Left lung (tissue), 10 donors: Measurements from ENCODE around the gene CHSY3. TPM values are rescaled to one million over a fixed set of nuclear protein-coding genes. Genes with fewer than 3 reads are reported as not detected.

Experiments
- ATAC-seq: fragments of 200-7000 bp; cut with Tn5 transposase; one replicate; pipeline ENCODE4 v1.9.1; 2020; ENCODE audit warnings: moderate library complexity
- DNase-seq, 4 donors: peaks; one replicate each; pipeline ENCODE4 v3.0.0-alpha.2; 2013 to 2020
- H3K27ac ChIP-seq, 2 donors: fragments of 200-600 bp; sonication (generic) in 1 of 2; one replicate each; pipeline versions ENCODE4 v1.5.0 to v1.8.0; 2020 to 2021
- H3K27me3 ChIP-seq, 2 donors: fragments of 200-600 bp; sonication (generic) in 1 of 2; one replicate each; pipeline versions ENCODE4 v1.5.0 to v1.8.0; 2020 to 2021
- H3K36me3 ChIP-seq, 2 donors: fragments of 200-600 bp; sonication (generic) in 1 of 2; one replicate each; pipeline versions ENCODE4 v1.5.0 to v1.8.0; 2020 to 2021
- H3K4me1 ChIP-seq, 2 donors: fragments of 200-600 bp; one replicate each; pipeline ENCODE4 v1.8.0; 2021
- H3K4me3 ChIP-seq, 2 donors: fragments of 200-600 bp; sonication (generic) in 1 of 2; one replicate each; pipeline versions ENCODE4 v1.5.0 to v1.8.0; 2020 to 2021; ENCODE audit warnings: mild to moderate bottlenecking in 1 of 2
- H3K9me3 ChIP-seq, 2 donors: fragments of 200-600 bp; sonication (generic) in 1 of 2; one replicate each; pipeline versions ENCODE4 v1.5.0 to v1.8.0; 2020 to 2021
- intact Hi-C, 2 donors: fragments of 100-400 bp; cut with DNase I; formaldehyde crosslinking; loops; one replicate each; pipeline versions ENCODE4 v1.11.2 to v1.14.2; 2022
- polyA plus RNA-seq, 6 donors: library from polyadenylated mRNA; unstranded; fragments of 120-200 nt; gene quantifications; one replicate each; pipeline ENCODE4 v1.2.1, GENCODE V29; 2013; ENCODE audit not compliant: insufficient read length in 6 of 6
- total RNA-seq, 2 donors: library from RNA; stranded (reverse); fragmentation: NEBNext Ultra II Directional; extraction: Animal tissue kit (Norgen Biotek cat#: 25700); gene quantifications; one replicate each; pipeline ENCODE4 v1.2.1, GENCODE V29; 2021
- TF ChIP-seq, protein P1 (sequence below), 2 donors: fragments of 200-600 bp; sonication (generic) in 1 of 2; IDR thresholded peaks; one replicate each; pipeline versions ENCODE4 v1.5.0 to v1.8.0; 2021; ENCODE audit warnings: antibody characterized with exemption in 2 of 2
- donor health status: DM: no; HTN: yes; CAD: no.
- donor health status: DM: no; HTN: no; CAD: no.

Gene CHSY3
- total and polyA plus RNA-seq, 8 donors = 5.0 to 10.1 (median 6.9) TPM

- no peaks in the 10 kb centered on the region for H3K36me3 ChIP-seq
- TF ChIP-seq, protein P1, sequence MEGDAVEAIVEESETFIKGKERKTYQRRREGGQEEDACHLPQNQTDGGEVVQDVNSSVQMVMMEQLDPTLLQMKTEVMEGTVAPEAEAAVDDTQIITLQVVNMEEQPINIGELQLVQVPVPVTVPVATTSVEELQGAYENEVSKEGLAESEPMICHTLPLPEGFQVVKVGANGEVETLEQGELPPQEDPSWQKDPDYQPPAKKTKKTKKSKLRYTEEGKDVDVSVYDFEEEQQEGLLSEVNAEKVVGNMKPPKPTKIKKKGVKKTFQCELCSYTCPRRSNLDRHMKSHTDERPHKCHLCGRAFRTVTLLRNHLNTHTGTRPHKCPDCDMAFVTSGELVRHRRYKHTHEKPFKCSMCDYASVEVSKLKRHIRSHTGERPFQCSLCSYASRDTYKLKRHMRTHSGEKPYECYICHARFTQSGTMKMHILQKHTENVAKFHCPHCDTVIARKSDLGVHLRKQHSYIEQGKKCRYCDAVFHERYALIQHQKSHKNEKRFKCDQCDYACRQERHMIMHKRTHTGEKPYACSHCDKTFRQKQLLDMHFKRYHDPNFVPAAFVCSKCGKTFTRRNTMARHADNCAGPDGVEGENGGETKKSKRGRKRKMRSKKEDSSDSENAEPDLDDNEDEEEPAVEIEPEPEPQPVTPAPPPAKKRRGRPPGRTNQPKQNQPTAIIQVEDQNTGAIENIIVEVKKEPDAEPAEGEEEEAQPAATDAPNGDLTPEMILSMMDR (IDR thresholded peaks at IDR 0.05) = no peak
- no peaks in the 10 kb centered on the region for H3K4me1 ChIP-seq
- peaks cover 0 to 9% of the 10 kb centered on the region in 2 donors for H3K9me3 ChIP-seq
- ATAC-seq (no peak), DNase-seq (no peak)
- no peaks in the 10 kb centered on the region for H3K27me3 ChIP-seq
- H3K27ac ChIP-seq = no peak overlapping the region
- no peak overlapping the region for H3K4me3 ChIP-seq
- intact Hi-C loops = no loop called here
Measured at GRCh38 chr5:130096483-130096882, 192.2 kb downstream of the CHSY3 start.

- no peak overlapping the region for H3K27ac ChIP-seq
- H3K36me3 ChIP-seq = no peaks in the 10 kb centered on the region
- no peak for ATAC-seq
- no peak overlapping the region for H3K4me3 ChIP-seq
- intact Hi-C loops = no loop called here
- H3K4me1 ChIP-seq = no peaks in the 10 kb centered on the region
- H3K27me3 ChIP-seq = no peaks in the 10 kb centered on the region
- no peaks in the 10 kb centered on the region for H3K9me3 ChIP-seq
- TF ChIP-seq, protein P1 (IDR thresholded peaks at IDR 0.05) = no peak
- no peak for DNase-seq
Measured at GRCh38 chr5:130099008-130099407, 194.7 kb downstream of the CHSY3 start.

GRCh38 chr5:130102375-130102774 is 198.1 kb downstream of the CHSY3 start:
- DNase-seq (no peak), ATAC-seq (no peak)
- no peaks in the 10 kb centered on the region for H3K27me3 ChIP-seq
- no peaks in the 10 kb centered on the region for H3K4me1 ChIP-seq
- intact Hi-C loops = no loop called here
- no peak overlapping the region for H3K27ac ChIP-seq
- no peaks in the 10 kb centered on the region for H3K36me3 ChIP-seq
- TF ChIP-seq, protein P1 (IDR thresholded peaks at IDR 0.05) = no peak
- no peaks in the 10 kb centered on the region for H3K9me3 ChIP-seq
- no peak overlapping the region for H3K4me3 ChIP-seq

GRCh38 chr5:130102960-130103359 is 198.7 kb downstream of the CHSY3 start:
- Histone ChIP-seq H3K4me1 (no peaks in the 10 kb centered on the region), H3K9me3 (no peaks in the 10 kb centered on the region), H3K27me3 (no peaks in the 10 kb centered on the region), H3K36me3 (no peaks in the 10 kb centered on the region), H3K27ac (no peak overlapping the region), H3K4me3 (no peak overlapping the region)
- TF ChIP-seq, protein P1 (IDR thresholded peaks at IDR 0.05) = no peak
- DNase-seq (no peak), ATAC-seq (no peak)
- intact Hi-C loops = no loop called here

GRCh38 chr5:130104895-130105688 is 200.8 kb downstream of the CHSY3 start:
- intact Hi-C loops = no loop called here
- ATAC-seq (no peak), DNase-seq (no peak)
- no peak overlapping the region for H3K27ac ChIP-seq
- no peaks in the 10 kb centered on the region for H3K36me3 ChIP-seq
- H3K27me3 ChIP-seq = no peaks in the 10 kb centered on the region
- no peaks in the 10 kb centered on the region for H3K4me1 ChIP-seq
- H3K9me3 ChIP-seq = no peaks in the 10 kb centered on the region
- TF ChIP-seq, protein P1 (IDR thresholded peaks at IDR 0.05) = no peak
- no peak overlapping the region for H3K4me3 ChIP-seq
